Omental fat pad (tissue), 4 donors: ENCODE results near the gene FASN. TPM values are rescaled to one million over a fixed set of nuclear protein-coding genes. Genes with fewer than 3 reads are reported as not detected.

Experiments
- ATAC-seq: fragments of 150-250 bp; one replicate; pipeline ENCODE4 v1.9.1; 2016; ENCODE audit warnings: mild to moderate bottlenecking, moderate library complexity; ENCODE audit not compliant: low FRiP score
- DNase-seq: peaks from one replicate; pipeline ENCODE4 v3.0.0-alpha.2; 2019; ENCODE audit warnings: low spot score
- total RNA-seq, 4 donors: library from RNA; depleted of rRNA; stranded (reverse); fragments of >200 nt; gene quantifications; one replicate each; pipeline ENCODE4 v1.1.0, GENCODE V29; 2016
- TF ChIP-seq, protein P1 (sequence below), 3 donors: fragments of 450-650 bp; IDR thresholded peaks; one replicate each; pipeline ENCODE4 v1.5.1; 2016 to 2017; ENCODE audit warnings: antibody characterized with exemption in 3 of 3, mild to moderate bottlenecking in 3 of 3, moderate library complexity in 2 of 3

FASN gene
- total RNA-seq, 4 donors from 2014 or later = 313 to 1,522 (median 467) TPM

DNA sequence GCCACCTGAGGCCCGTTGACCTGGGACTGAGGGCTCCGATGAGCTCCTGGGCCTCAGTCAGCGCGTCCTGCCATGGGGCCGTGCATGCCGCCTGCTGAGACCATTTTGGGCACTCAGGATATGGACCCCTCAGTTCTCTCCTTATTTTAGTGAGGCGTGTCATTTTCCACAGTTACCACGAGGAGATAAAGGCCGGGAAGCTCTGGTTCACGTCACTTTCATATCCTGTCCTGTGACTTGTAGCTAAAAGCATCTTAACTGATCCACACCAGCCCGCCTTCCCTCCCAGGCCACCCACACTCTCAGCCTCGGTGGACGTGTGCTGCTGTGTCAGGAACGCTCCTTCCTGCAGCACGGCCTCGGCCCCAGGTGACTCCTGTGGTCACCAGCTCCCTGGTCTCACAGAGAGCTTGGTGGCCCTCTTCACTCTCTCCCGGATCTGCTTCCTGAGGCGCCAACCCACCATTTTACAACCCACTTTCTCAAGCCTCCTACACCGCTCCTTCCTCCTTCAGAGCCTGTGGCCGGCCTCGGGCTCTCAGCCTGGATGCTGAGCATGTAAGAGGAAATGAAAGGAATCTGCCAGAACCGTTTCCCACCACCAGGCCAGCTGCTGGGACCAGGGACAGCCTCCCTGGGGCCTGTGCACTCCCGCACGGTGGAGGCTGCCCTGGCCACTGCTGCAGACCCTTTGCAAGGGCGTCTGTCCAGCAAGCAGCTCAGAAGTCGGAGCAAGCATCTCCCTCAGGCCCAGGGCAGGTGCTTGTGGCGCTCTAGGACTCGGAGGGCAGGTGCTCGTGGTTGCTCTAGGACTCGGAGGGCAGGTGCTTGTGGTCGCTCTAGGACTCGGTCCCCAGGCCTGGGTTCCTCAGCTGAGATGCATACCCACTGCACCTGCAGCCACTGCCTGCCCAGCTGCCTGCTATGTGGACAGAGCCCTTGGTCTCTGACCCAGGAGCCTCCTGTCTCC, 23.9 kb upstream of the FASN start:
- no peak for ATAC-seq

DNA sequence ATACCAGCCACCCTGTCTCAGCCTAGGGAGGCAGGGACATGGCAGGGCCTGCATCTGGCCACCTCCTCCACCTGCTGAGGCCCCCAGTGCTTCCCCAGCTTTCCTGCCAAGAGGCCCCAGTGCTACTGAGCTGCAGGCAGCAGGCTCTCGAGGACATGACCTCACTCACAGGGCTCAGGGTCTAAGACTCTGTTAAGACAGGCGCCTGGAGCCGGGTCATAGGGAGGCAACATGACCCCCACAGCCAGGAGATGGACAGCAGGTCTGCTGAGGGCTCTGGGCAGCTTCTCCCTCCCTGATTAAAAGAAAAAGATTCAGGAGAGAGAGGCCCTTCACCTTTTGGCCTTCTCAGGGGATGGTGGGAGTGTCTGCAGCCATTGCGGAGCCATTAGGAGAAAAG, 23.2 kb upstream of the FASN start:
- TF ChIP-seq, protein P1, sequence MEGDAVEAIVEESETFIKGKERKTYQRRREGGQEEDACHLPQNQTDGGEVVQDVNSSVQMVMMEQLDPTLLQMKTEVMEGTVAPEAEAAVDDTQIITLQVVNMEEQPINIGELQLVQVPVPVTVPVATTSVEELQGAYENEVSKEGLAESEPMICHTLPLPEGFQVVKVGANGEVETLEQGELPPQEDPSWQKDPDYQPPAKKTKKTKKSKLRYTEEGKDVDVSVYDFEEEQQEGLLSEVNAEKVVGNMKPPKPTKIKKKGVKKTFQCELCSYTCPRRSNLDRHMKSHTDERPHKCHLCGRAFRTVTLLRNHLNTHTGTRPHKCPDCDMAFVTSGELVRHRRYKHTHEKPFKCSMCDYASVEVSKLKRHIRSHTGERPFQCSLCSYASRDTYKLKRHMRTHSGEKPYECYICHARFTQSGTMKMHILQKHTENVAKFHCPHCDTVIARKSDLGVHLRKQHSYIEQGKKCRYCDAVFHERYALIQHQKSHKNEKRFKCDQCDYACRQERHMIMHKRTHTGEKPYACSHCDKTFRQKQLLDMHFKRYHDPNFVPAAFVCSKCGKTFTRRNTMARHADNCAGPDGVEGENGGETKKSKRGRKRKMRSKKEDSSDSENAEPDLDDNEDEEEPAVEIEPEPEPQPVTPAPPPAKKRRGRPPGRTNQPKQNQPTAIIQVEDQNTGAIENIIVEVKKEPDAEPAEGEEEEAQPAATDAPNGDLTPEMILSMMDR (IDR thresholded peaks at IDR 0.05) = no peak
- ATAC-seq (no peak), DNase-seq (no peak)

More for the DNA sequence above, 23.9 kb upstream of the FASN start:
- TF ChIP-seq, protein P1 (IDR thresholded peaks at IDR 0.05) = no peak
- DNase-seq = no peak

DNA sequence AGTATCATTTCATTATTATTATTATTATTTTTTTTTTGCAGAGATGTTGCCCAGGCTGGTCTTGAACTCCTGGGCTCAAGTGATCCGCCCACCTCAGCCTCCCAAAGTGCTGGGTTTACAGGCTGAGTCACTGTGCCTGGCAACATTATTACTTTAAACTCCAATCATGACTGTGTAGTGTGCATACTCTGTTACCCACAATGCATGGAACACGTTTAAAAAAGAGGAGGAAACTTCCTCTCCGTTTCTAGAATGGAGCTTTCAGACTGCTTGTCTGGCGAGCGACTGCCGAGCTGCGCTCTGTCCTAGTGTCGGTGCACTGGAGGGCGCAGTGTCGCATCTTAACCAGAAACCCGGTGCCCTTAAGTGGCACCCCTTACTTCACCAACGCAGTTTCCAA, 22.1 kb upstream of the FASN start:
- TF ChIP-seq, protein P1 (IDR thresholded peaks at IDR 0.05) = no peak
- ATAC-seq (no peak), DNase-seq (no peak)

DNA sequence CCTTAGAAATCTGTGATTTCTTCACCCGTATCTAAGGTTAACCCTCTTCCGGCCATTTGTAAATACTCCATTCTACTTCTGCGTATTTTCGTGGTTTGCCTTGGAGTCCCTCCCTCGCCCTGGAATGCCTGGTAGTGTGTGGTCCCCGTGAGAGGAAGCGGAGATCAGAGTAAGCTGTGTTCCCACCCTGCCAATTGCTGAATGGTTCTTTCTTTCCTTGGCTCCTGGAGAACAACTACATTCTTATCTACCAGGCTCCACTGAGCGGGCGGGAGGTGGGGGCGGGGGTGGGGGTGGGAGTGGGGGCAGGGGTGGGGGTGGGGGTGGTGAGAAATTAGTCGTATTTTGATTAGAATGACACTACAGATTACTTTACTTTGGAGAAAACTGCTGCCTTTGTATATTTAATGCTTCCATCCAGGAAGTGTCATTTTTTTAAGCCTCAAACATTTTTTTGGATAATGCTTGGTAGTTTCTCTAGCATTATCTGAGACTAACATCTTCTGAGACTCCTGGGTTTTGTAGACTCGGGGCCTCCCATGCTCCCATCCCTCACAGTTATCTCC, 20.9 kb upstream of the FASN start:
- TF ChIP-seq, protein P1 (IDR thresholded peaks at IDR 0.05) = no peak
- DNase-seq (no peak), ATAC-seq (no peak)

- DNase-seq (no peak), ATAC-seq (no peak)
- TF ChIP-seq, protein P1 (IDR thresholded peaks at IDR 0.05) = no peak
Measured at GRCh38 chr17:82118168-82118814, 20.3 kb upstream of the FASN start.

DNA sequence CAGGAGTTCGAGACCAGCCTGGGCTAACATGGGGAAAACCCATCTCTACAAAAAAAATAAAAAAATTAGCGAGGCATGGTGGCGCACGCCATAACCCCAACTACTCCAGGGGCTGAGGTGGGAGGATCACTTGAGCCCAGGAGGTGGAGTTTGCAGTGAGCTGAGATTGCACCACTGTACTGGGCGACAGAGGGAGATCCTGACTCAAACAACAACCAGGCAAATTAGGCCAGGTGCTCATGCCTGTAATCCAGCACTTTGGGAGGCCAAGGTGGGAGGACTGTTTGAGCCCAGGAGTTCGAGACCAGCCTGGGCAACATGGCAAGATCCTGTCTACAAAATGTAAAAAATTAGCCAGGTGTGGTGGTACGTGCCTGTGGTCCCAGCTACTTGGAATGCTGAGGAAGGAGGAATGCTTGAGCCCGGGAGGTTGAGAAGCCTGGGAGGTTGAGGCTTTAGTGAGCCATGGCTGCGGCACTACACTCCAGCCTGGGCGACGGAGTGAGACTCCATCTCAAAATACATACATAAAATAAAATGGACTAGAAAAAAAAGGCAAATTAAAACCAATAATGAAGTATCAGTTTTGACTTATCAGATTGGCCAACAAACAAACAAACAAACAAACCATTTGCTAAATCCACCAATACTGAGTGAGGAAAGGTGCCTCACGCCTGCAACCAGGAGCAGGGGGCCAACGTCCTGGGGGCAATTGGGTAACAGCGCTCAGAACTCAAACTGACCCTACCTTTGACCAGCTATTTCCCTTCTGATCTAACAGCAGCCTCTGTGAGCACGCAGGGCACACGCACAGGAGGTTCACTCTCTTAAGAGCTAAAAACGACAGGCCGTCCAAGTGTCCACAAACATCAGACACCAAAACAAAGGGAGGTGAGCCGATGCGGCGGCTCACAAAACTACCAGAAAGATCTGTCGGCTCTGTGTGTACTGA, 19.4 kb upstream of the FASN start:
- ATAC-seq = no peak
- no peak for DNase-seq
- TF ChIP-seq, protein P1 (IDR thresholded peaks at IDR 0.05) = no peak
